ENCODE results near the gene VPS37C.

VPS37C gene

GRCh38 chr11:61092280-61092766, 68.9 kb downstream of the VPS37C start:
- DNase-seq, result no peak

- DNase-seq, result no peak
These were observed 69.6 kb downstream of the VPS37C start for GRCh38 chr11:61091373-61092279.

- DNase-seq, result no peak
These were observed 70.2 kb downstream of the VPS37C start for GRCh38 chr11:61090982-61091372.

- DNase-seq, result no peak
These were observed 70.7 kb downstream of the VPS37C start for GRCh38 chr11:61090521-61090920.

- DNase-seq, result no peak
These were observed 71.3 kb downstream of the VPS37C start for GRCh38 chr11:61089806-61090491.

- DNase-seq, result no peak
These were observed 73.7 kb downstream of the VPS37C start for GRCh38 chr11:61087426-61088119.

GRCh38 chr11:61083601-61084147, 77.6 kb downstream of the VPS37C start:
- DNase-seq, result peak; percentile 42

GRCh38 chr11:61082931-61083531, 78.2 kb downstream of the VPS37C start:
- no peak for DNase-seq

- DNase-seq, result no peak
These were observed 79.0 kb downstream of the VPS37C start for GRCh38 chr11:61082062-61082870.

GRCh38 chr11:61080986-61081590, 80.1 kb downstream of the VPS37C start:
- no peak for DNase-seq

- DNase-seq, result no peak
These were observed 80.7 kb downstream of the VPS37C start for GRCh38 chr11:61080526-61080925.

Measured in activated gamma-delta T cell treated with Interleukin-2 at 50 U/mL for 16 hours (primary cell).